Naive thymus-derived CD8-positive, alpha-beta T cell (primary cell): Measurements from ENCODE around the gene SRSF1. TPM values are rescaled to one million over a fixed set of nuclear protein-coding genes. Genes with fewer than 3 reads are reported as not detected.

Source experiments
- ATAC-seq, 2 donors: fragments of 150-1000 bp; cut with Tn5 transposase in 1 of 2; sonication (Bioruptor Pico), chemical (Tn5 transposase) in 1 of 2; 1 replicate in 1 of 2; 2 replicates in 1 of 2; pipeline ENCODE4 v1.10.0; 2021; ENCODE audit warnings: mild to moderate bottlenecking in 2 of 2, moderate library complexity in 2 of 2
- POLR2A ChIA-PET: fragments of 350-600 bp; sonication (Branson Sonifier 250); formaldehyde crosslinking; loops from one replicate; lab custom pipeline; 2021; ENCODE audit warnings: antibody characterized with exemption; lab: Charles Lee
- DNase-seq, 10 donors: peaks; one replicate each; pipeline versions ENCODE4 v3.0.0 to v3.0.0-alpha.2; 2020 to 2022
- H3K27ac Mint-ChIP-seq, 10 donors: one replicate each; pipeline ENCODE4 v1.8.0; 2020 to 2022; ENCODE audit warnings: mild to moderate bottlenecking in 10 of 10, mixed read lengths in 10 of 10, moderate library complexity in 4 of 10, inconsistent platforms in 1 of 10
- H3K27me3 Mint-ChIP-seq, 5 donors: one replicate each; pipeline ENCODE4 v1.8.0; 2021 to 2022; ENCODE audit warnings: mixed read lengths in 5 of 5
- H3K36me3 Mint-ChIP-seq, 3 donors: one replicate each; pipeline ENCODE4 v1.8.0; 2020 to 2022; ENCODE audit warnings: mixed read lengths in 3 of 3, mild to moderate bottlenecking in 2 of 3, inconsistent platforms in 1 of 3
- H3K4me1 Mint-ChIP-seq, 4 donors: one replicate each; pipeline ENCODE4 v1.8.0; 2021 to 2022; ENCODE audit warnings: mixed read lengths in 4 of 4
- H3K4me3 Mint-ChIP-seq, 10 donors: one replicate each; pipeline ENCODE4 v1.8.0; 2020 to 2022; ENCODE audit warnings: mild to moderate bottlenecking in 10 of 10, mixed read lengths in 10 of 10, moderate library complexity in 6 of 10, inconsistent platforms in 1 of 10
- H3K9me3 Mint-ChIP-seq, 9 donors: one replicate each; pipeline ENCODE4 v1.8.0; 2020 to 2022; ENCODE audit warnings: mixed read lengths in 9 of 9, mild to moderate bottlenecking in 3 of 9, inconsistent platforms in 1 of 9, moderate library complexity in 1 of 9
- polyA plus RNA-seq, 3 donors: library from polyadenylated mRNA; unstranded; fragments of 300-500 nt; fragmentation: Illumina TruSeq; gene quantifications; one replicate each; pipeline ENCODE4 v1.2.3, GENCODE V29; 2021
- total RNA-seq, 8 experiments: library from RNA in 2 of 8; stranded (reverse) in 2 of 8; gene quantifications; one replicate each; pipeline ENCODE4 v1.2.3 and lab custom pipeline; 2021 to 2026

The SRSF1 gene
- total and polyA plus RNA-seq, 5 experiments from 2014 or later = 43.5 to 256 (median 51.6) TPM

DNA sequence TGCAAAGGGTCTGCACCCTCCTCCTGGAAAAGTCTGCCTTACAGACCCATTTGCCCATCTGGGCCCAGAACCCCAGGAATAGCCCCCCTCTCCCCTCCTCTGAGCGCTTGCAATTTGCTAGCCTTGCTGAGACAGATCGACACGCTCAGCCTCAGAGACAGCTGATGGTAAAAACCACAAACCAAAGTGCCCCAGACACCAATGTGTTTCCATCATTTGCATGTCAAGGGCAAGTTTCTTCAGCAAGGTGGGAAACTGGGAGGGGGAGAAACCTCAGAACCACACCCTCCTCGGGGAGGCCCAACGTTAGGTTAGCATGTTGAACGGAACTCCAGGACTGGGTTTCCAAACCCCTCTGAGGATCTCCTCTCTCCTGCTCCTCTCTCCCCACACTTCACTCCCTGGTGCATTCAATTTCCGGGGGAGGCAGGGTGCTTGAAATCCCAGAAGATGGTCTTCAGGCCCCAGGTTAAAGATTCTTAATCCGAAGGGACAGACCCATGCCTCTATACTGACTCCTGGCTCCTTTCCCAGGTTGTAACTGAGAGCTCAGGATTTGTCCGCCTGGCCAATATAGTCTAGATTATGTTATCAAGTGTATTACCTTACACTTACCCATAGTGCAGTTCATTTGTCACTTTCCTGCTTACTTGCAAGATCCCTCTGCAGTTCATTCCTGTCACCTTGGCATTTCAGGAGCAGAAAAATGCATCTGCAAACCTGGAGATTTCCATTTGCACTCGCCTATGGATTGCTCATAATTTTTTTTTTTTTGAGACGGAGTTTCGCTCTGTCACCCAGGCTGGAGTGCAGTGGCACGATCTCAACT, 50.5 kb downstream of the SRSF1 start:
- peaks cover 12 to 34% (median 26%) of the 10 kb centered on the region in 4 donors for H3K4me1 Mint-ChIP-seq
- H3K9me3 Mint-ChIP-seq = no peaks in the 10 kb centered on the region
- peak in 8 of 10 donors; percentile 11 to 53 (median 37) for DNase-seq
- no peaks in the 10 kb centered on the region for H3K36me3 Mint-ChIP-seq
- POLR2A ChIA-PET = interaction anchor here (1.2 to 1.8 kb wide), 2 partner anchors 37 to 51 kb away, joined by 4 to 9 read pairs; partner anchors contain the start of gene SRSF1
- peaks cover 6 to 36% (median 18%) of the 10 kb centered on the region in 5 donors for H3K27me3 Mint-ChIP-seq
- peak overlapping the region in 4 of 10 donors; percentile 4 to 66 (median 48) for H3K27ac Mint-ChIP-seq
- peak overlapping the region; percentile 69 to 88 (median 79) for H3K4me3 Mint-ChIP-seq
- peak; percentile 66 to 75 for ATAC-seq

DNA sequence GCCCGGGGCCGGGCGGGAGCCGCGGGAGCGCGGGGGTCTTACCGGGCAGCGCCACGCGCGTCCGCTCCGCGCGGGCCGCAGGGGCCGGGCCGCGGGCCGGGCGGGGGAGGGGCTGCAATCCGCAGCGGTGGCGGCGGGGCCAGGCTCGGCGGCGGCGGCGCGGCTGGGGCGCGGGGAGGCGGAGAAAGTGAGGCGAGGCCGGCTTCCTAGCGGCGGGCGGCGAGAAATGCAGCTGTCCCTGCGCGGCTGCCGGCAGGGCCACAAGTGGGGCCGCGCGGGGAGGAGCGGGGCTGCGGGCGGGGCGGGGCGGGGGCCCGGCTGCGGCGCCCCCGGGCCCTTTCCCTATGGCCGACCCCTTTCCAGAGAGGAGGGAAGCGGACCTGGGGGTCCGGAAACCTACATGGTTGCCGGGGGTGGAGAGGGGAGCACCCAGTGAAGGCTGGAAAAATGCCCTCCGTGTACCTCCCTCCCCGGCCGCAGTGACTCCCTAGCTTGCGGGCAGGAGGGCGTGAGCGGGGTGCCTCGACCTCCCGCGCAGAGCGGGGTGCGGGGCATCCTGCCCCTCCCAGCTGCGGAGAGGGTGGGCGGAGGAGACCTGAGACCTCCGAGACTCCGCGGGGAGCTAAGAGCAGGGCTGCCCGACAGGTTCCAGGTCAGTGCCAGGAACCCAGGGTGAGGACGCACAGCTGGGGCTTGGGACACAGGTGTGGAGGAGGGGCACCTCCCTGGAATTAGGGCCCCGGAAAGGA, 51.7 kb downstream of the SRSF1 start, which contains the start of gene CUEDC1:
Gene CUEDC1, minus strand, starts transcription at position 230 of the 749 bp plus-strand sequence. CDS start 69,848 bp downstream, outside the sequence.
- Mint-ChIP-seq H3K4me3 (peak within 1 kb of the TSS; percentile 69 to 88 (median 78)), H3K4me1 (peaks cover 12 to 43% (median 29%) of the 10 kb centered on the region in 4 donors), H3K36me3 (no peaks in the 10 kb centered on the region), H3K27me3 (peaks cover 6 to 36% (median 18%) of the 10 kb centered on the region in 5 donors), H3K9me3 (no peaks in the 10 kb centered on the region), H3K27ac (peak within 1 kb of the TSS in 5 of 10 donors; percentile 45 to 72 (median 58))
- DNase-seq (peak; percentile 34 to 73 (median 50)), ATAC-seq (peak; percentile 81 to 86)
- POLR2A ChIA-PET = interaction anchor here (1.0 to 1.8 kb wide), 4 partner anchors 31 to 52 kb away, joined by 3 to 9 read pairs (median 4); partner anchors contain the start of gene SRSF1

DNA sequence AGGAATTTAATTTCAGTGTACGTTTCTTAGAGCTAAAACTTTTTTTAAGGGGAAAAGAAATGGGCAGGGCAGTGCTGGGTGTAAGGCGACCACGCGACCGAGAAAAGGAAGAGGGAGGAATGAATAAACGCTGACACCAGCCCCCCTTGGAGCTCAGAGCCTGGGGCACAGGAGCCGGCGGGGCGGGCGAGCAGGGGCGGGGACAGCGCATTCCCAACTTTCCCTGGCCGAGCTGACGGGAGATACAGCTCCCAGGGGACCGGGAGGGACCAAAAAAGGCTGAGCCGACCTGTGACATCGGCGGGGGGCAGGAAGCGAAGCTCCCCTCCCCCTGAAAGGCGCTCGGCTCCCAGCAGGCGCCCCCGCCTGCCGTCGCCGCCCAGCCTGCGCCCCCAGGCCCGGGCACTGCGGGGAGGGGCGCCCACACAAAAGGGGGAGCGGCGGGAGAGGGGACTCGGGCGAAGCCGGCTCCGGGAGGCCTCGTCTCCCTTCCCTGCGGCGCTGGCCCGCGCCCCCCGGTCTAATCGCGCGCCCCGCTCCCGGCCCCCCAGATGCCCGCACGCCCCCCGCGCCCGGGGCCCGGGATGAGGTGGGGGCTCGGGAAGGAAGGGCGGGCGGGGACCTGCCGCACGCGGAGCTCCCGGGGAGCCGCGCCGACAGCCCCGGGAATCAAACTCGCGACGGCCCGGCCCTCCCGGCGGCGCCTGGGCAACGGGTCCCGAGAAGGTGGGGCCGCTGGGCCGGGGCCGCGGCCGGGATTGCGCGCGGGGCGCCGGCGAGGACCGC, 52.5 kb downstream of the SRSF1 start:
- ATAC-seq (peak in 1 of 2 donors; percentile 6), DNase-seq (no peak)
- POLR2A ChIA-PET = interaction anchor here (1.0 to 1.8 kb wide), 4 partner anchors 32 to 53 kb away, joined by 3 to 9 read pairs (median 3); partner anchors contain the start of gene SRSF1
- Mint-ChIP-seq H3K36me3 (no peaks in the 10 kb centered on the region), H3K4me1 (peaks cover 12 to 47% (median 30%) of the 10 kb centered on the region in 4 donors), H3K27me3 (peaks cover 6 to 35% (median 18%) of the 10 kb centered on the region in 5 donors), H3K9me3 (no peaks in the 10 kb centered on the region), H3K27ac (peak overlapping the region in 3 of 10 donors; percentile 45 to 72 (median 48)), H3K4me3 (peak overlapping the region; percentile 62 to 85 (median 71))

DNA sequence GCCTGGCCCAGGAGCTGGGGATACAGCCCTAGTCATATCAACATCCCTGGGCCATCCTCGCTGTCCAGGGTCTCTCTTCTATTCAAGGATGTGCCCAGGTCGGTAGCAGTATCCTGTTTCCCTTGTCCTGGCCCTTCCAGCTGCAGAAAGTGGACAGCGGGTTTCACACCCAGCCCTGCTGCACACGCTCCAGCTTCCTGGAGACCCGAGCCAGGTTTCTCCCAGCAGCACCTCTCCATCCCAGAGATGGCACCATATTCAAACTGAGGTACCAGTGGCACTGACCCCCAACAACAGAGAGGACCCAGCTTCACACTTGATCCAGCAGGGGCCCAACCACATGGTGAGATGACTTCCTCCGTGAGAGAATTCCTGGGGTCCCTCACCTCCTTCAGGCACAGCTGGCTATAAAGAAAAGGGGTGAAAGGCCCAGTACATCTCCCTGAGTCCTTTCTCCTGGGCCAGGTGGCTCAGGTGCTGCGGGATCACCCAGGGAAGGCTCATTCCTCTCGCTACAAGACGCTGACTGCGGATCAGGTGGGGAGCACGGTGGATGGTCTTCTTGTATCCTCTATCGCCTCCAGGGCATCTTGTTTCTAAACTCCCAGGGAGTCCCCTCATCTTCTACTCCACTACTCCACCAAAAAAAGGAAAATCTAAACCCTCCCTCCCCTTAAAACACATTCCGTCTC, 53.2 kb downstream of the SRSF1 start:
- H3K27me3 Mint-ChIP-seq = peaks cover 6 to 28% (median 11%) of the 10 kb centered on the region in 5 donors
- H3K36me3 Mint-ChIP-seq = no peaks in the 10 kb centered on the region
- peak overlapping the region in 3 of 10 donors; percentile 45 to 72 (median 48) for H3K27ac Mint-ChIP-seq
- peaks cover 16 to 53% (median 34%) of the 10 kb centered on the region in 4 donors for H3K4me1 Mint-ChIP-seq
- POLR2A ChIA-PET = interaction anchor here (0.8 to 1.1 kb wide), 2 partner anchors 31 to 237 kb away, joined by 3 read pairs; no protein-coding TSS in a partner anchor
- peak overlapping the region; percentile 62 to 85 (median 71) for H3K4me3 Mint-ChIP-seq
- no peaks in the 10 kb centered on the region for H3K9me3 Mint-ChIP-seq
- DNase-seq (no peak), ATAC-seq (no peak)

Other genes with a start within 250 kb of the SRSF1 start
- gene MRPS23, start 157.2 kb downstream of the SRSF1 start, total RNA-seq = 10 to 100 TPM; 31.6 to 33.7 TPM
- gene MRPS23, start 157.2 kb downstream of the SRSF1 start, polyA plus RNA-seq = 10 to 100 TPM; 41.1 to 42.8 (median 41.6) TPM
- under 1 TPM in 1 of 2 experiments, not detected in 1; 0.55 TPM for gene CUEDC1, start 51.8 kb downstream of the SRSF1 start, total RNA-seq
- gene CUEDC1, start 51.8 kb downstream of the SRSF1 start, polyA plus RNA-seq = not detected
- 10 to 100 TPM; 91.6 to 92.8 TPM for gene VEZF1, start 19.0 kb downstream of the SRSF1 start, total RNA-seq
- 10 to 100 TPM; 41.1 to 48.9 (median 42.1) TPM for gene VEZF1, start 19.0 kb downstream of the SRSF1 start, polyA plus RNA-seq
- gene DYNLL2, start 76.2 kb upstream of the SRSF1 start, total RNA-seq = 10 to 100 TPM; 35.3 to 36.5 TPM
- 1 to 10 TPM; 1.1 to 1.3 (median 1.2) TPM for gene DYNLL2, start 76.2 kb upstream of the SRSF1 start, polyA plus RNA-seq
- 1 to 10 TPM; 2.6 to 2.9 TPM for gene OR4D1, start 141.1 kb upstream of the SRSF1 start, total RNA-seq
- 1 to 10 TPM; 1.6 to 3.0 (median 2.9) TPM for gene OR4D1, start 141.1 kb upstream of the SRSF1 start, polyA plus RNA-seq
- gene OR4D2, start 159.7 kb upstream of the SRSF1 start, total RNA-seq = not detected
- gene OR4D2, start 159.7 kb upstream of the SRSF1 start, polyA plus RNA-seq = not detected
- gene EPX, start 185.5 kb upstream of the SRSF1 start, total RNA-seq = not detected
- gene EPX, start 185.5 kb upstream of the SRSF1 start, polyA plus RNA-seq = not detected
- 10 to 100 TPM; 23.0 to 28.5 TPM for gene MKS1, start 212.0 kb upstream of the SRSF1 start, total RNA-seq
- 10 to 100 TPM; 10.5 to 14.2 (median 13.0) TPM for gene MKS1, start 212.0 kb upstream of the SRSF1 start, polyA plus RNA-seq
- not detected for gene LPO, start 231.3 kb upstream of the SRSF1 start, total RNA-seq
- not detected for gene LPO, start 231.3 kb upstream of the SRSF1 start, polyA plus RNA-seq